Mesendoderm (in vitro differentiated cells): ENCODE measurements around the gene PITPNM1. TPM values are rescaled to one million over a fixed set of nuclear protein-coding genes. Genes with fewer than 3 reads are reported as not detected.

Experiments used
- small RNA-seq: library from polyadenylated mRNA; stranded (forward); fragments of <200 nt; extraction: miRNeasy Mini kit (QIAGEN cat#:217004); gene quantifications from one replicate; pipeline ENCODE3, GENCODE V24; 2013; ENCODE audit not compliant: insufficient read depth

Gene PITPNM1

Small RNA genes within 50 kb of the gene (small RNA-seq; reads per million reads assigned to genes)
- gene MIR6752 = not detected
